ENCODE measurements around the gene COPS4. TPM values are rescaled to one million over a fixed set of nuclear protein-coding genes. Genes with fewer than 3 reads are reported as not detected.

The COPS4 gene
- total and polyA plus RNA-seq, 2 of the 8 experiments (the other 6 are each of a cell fraction or from before 2014, with no cell fraction given): 14.9 to 28.3 TPM

DNA sequence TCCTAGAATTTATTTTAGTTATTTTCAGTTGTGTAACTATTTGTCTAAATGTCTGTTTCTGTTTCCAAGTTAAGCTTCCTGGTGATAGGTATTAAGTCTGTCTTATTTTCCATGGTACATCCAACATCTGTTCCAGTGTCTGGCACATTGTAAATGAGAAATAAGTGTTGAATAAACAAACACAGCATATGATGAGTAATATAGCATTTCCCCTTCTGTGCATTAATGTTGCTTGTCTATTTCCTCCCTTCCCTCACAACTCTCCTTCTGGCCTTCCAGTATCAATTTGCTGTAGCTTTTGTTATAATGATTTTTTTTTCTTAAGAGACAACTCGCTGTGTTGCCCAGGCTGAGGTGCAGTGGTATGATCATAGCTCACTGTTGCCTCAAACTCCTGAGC is 36.1 kb downstream of the COPS4 start:
- POLR2A ChIA-PET (ENCODE audit: partially characterized antibody): no interaction called here
- no peak overlapping the region; the same call in 1 of the 2 replicates for H4K8ac ChIP-seq (ENCODE audit: extremely low read depth, insufficient read depth, low read length)
- H3K23me2 ChIP-seq (ENCODE audit: low read depth, low read length): no peaks in the 10 kb centered on the region
- no peaks in the 10 kb centered on the region for H3K27me3 ChIP-seq (replicated peaks in 1 of 4; ENCODE audit: control insufficient read depth in 3 of 4, extremely low read depth in 1 of 4, insufficient read depth in 3 of 4, low read length in 3 of 4)
- H2BK15ac ChIP-seq (ENCODE audit: low read length): no peak overlapping the region
- H3K18ac ChIP-seq (ENCODE audit: extremely low read depth, low read length): no peak overlapping the region
- H2BK5ac ChIP-seq (ENCODE audit: low read depth, low read length): no peak overlapping the region
- H3K27ac ChIP-seq (ENCODE audit: low read depth, low read length): no peak overlapping the region
- H3K23ac ChIP-seq (ENCODE audit: insufficient read length): no peak overlapping the region
- H3K4me3 ChIP-seq (ENCODE audit: extremely low read depth in 1 of 4, insufficient read depth in 2 of 4, low read depth in 3 of 4, low read length in 4 of 4): no peak overlapping the region
- peaks cover 0 to 16% (median 4%) of the 10 kb centered on the region in 4 experiments; a peak in 7 of 8 replicates for H3K36me3 ChIP-seq (ENCODE audit: control insufficient read depth in 2 of 4, insufficient read depth in 4 of 4, low read length in 3 of 4)
- H2BK120ac ChIP-seq (replicated peaks; ENCODE audit: low read depth, low read length): no peak overlapping the region
- H3K56ac ChIP-seq (replicated peaks; ENCODE audit: insufficient read length, low read depth, low read length): no peak overlapping the region
- no peak overlapping the region for H3K14ac ChIP-seq (ENCODE audit: insufficient read length)
- no peaks in the 10 kb centered on the region for H3K79me2 ChIP-seq (ENCODE audit: control insufficient read depth in 1 of 2, insufficient read depth in 2 of 2, low read length in 2 of 2)
- H4K91ac ChIP-seq (replicated peaks; ENCODE audit: insufficient read length, low read length): no peak overlapping the region
- no peak overlapping the region for H3K4ac ChIP-seq (replicated peaks; ENCODE audit: insufficient read length, low read depth, low read length)
- H2BK12ac ChIP-seq (ENCODE audit: low read depth, low read length): no peak overlapping the region
- no peaks in the 10 kb centered on the region for H3K4me1 ChIP-seq (replicated peaks in 1 of 4; ENCODE audit: control insufficient read depth in 3 of 4, insufficient read depth in 4 of 4, low read length in 3 of 4)
- WGBS, 2 experiments (ENCODE audit: extremely low coverage in 1 of 2, insufficient coverage in 1 of 2, insufficient read length in 1 of 2, insufficient replicate concordance in 2 of 2, low coverage in 1 of 2, low lambda C conversion rate in 2 of 2, missing lambda C conversion rate in 1 of 2): 87% methylated on average over 1 of the region's 1 CpG; no CpG with 5 or more reads in 1 of the 2 experiments
- no peak overlapping the region for H2AFZ ChIP-seq (ENCODE audit: low read length)
- FAIRE-seq (no peak), DNase-seq (ENCODE audit: low read depth in 1 of 2, low spot score in 2 of 2) (no peak)
- CTCF ChIA-PET (ENCODE audit: partially characterized antibody): interaction anchor here (0.6 to 2.6 kb wide), 8 partner anchors 9 to 330 kb away, joined by 3 to 11 read pairs (median 4); no protein-coding TSS in a partner anchor
- H3K9me3 ChIP-seq (ENCODE audit: insufficient read depth in 2 of 2, low read depth in 1 of 2, low read length in 1 of 2): no peaks in the 10 kb centered on the region
- no peaks in the 10 kb centered on the region for H4K20me1 ChIP-seq (replicated peaks in 1 of 2; ENCODE audit: control insufficient read depth in 1 of 2, insufficient read depth in 2 of 2, low read length in 2 of 2)
- no peak overlapping the region for H2AK5ac ChIP-seq (ENCODE audit: low read depth, low read length)
- H3K4me2 ChIP-seq (ENCODE audit: insufficient read depth in 1 of 2, low read depth in 2 of 2, low read length in 2 of 2): no peak overlapping the region
- no peak overlapping the region for H4K5ac ChIP-seq (ENCODE audit: insufficient read length, low read depth, low read length)
- no peak overlapping the region for H3K9ac ChIP-seq (replicated peaks in 1 of 4; ENCODE audit: extremely low read depth in 1 of 4, low read depth in 3 of 4, low read length in 3 of 4)
- no peaks in the 10 kb centered on the region for H3K79me1 ChIP-seq (ENCODE audit: low read depth, low read length)
- no peak overlapping the region for H2BK20ac ChIP-seq (ENCODE audit: low read length)
- no peak for TF ChIP-seq GTF2F1 (IDR thresholded peaks at IDR 0.05; ENCODE audit: borderline replicate concordance, low read depth, low read length)
- TF ChIP-seq SIX5 (IDR thresholded peaks at IDR 0.05; ENCODE audit: low read depth, low read length): no peak
- no peak for TF ChIP-seq TAF1 (IDR thresholded peaks at IDR 0.05; ENCODE audit: low read depth, low read length)
- TF ChIP-seq SIRT6 (IDR thresholded peaks at IDR 0.05; ENCODE audit: low read length): no peak
- no peak for TF ChIP-seq BRCA1 (IDR thresholded peaks at IDR 0.05; ENCODE audit: low read depth, low read length)
- no peak for TF ChIP-seq CBX5 (IDR thresholded peaks at IDR 0.05; ENCODE audit: low read depth, low read length)
- TF ChIP-seq SRF (IDR thresholded peaks at IDR 0.05; ENCODE audit: low read depth, low read length): no peak
- no peak for TF ChIP-seq POLR2A (IDR thresholded peaks at IDR 0.05; ENCODE audit: control extremely low read depth in 1 of 2, low read depth in 2 of 2, low read length in 2 of 2)
- TF ChIP-seq, protein P1, sequence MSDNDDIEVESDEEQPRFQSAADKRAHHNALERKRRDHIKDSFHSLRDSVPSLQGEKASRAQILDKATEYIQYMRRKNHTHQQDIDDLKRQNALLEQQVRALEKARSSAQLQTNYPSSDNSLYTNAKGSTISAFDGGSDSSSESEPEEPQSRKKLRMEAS (IDR thresholded peaks at IDR 0.05): no peak
- no peak for TF ChIP-seq RFX5 (IDR thresholded peaks at IDR 0.05; ENCODE audit: borderline replicate concordance, low read depth, low read length)
- TF ChIP-seq BCL11A (IDR thresholded peaks at IDR 0.05; ENCODE audit: low read depth in 2 of 2, low read length in 2 of 2): no peak
- no peak for TF ChIP-seq CHD2 (IDR thresholded peaks at IDR 0.05; ENCODE audit: low read length)
- TF ChIP-seq, protein P2, sequence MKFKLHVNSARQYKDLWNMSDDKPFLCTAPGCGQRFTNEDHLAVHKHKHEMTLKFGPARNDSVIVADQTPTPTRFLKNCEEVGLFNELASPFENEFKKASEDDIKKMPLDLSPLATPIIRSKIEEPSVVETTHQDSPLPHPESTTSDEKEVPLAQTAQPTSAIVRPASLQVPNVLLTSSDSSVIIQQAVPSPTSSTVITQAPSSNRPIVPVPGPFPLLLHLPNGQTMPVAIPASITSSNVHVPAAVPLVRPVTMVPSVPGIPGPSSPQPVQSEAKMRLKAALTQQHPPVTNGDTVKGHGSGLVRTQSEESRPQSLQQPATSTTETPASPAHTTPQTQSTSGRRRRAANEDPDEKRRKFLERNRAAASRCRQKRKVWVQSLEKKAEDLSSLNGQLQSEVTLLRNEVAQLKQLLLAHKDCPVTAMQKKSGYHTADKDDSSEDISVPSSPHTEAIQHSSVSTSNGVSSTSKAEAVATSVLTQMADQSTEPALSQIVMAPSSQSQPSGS (IDR thresholded peaks at IDR 0.05; ENCODE audit: low read length): no peak
- TF ChIP-seq SP4 (IDR thresholded peaks at IDR 0.05; ENCODE audit: low read length): no peak
